ENCODE results near the gene MLST8.

Gene MLST8

DNA sequence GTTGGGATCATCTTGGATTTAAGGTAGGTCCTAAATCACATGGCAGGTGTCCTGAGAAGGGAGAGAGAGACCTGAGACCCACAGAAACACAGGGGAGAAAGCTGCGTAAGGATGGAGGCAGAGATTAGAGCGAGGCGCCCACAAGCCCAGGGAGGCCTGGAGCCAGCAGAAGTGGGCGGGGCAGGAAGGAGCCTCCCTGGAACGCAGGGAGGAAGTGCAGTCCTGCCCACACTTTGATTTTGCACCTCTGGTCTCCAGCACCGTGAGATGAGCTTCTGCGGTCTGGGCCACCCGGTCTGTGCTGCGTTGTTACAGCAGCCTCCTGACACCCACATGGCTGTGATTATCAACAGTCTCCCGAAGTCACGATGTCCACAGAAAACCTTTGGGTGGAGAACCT lies 37.3 kb downstream of the MLST8 start:
- POLR2A ChIA-PET: no interaction called here
- no peak for TF ChIP-seq L3MBTL2 (conservative IDR thresholded peaks at IDR 0.05)
- TF ChIP-seq ARNT (IDR thresholded peaks at IDR 0.05): no peak
- no peak for TF ChIP-seq HDGF (IDR thresholded peaks at IDR 0.05; ENCODE audit: borderline replicate concordance)
- no peak for TF ChIP-seq FOXA1 (IDR thresholded peaks at IDR 0.05)
- no peak for TF ChIP-seq BHLHE40 (IDR thresholded peaks at IDR 0.05; ENCODE audit: borderline replicate concordance)
- no peak for TF ChIP-seq ELF4 (IDR thresholded peaks at IDR 0.05)
- TF ChIP-seq, protein P1, sequence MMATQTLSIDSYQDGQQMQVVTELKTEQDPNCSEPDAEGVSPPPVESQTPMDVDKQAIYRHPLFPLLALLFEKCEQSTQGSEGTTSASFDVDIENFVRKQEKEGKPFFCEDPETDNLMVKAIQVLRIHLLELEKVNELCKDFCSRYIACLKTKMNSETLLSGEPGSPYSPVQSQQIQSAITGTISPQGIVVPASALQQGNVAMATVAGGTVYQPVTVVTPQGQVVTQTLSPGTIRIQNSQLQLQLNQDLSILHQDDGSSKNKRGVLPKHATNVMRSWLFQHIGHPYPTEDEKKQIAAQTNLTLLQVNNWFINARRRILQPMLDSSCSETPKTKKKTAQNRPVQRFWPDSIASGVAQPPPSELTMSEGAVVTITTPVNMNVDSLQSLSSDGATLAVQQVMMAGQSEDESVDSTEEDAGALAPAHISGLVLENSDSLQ (IDR thresholded peaks at IDR 0.05): no peak
- TF ChIP-seq SP1 (IDR thresholded peaks at IDR 0.05): no peak
- TF ChIP-seq ZNF384 (IDR thresholded peaks at IDR 0.05): no peak
- no peak for TF ChIP-seq NFRKB (IDR thresholded peaks at IDR 0.05)
- TF ChIP-seq CTBP1 (IDR thresholded peaks at IDR 0.05; ENCODE audit: borderline replicate concordance): no peak
- no peak for TF ChIP-seq FOXM1 (IDR thresholded peaks at IDR 0.05; ENCODE audit: borderline replicate concordance)
- TF ChIP-seq TARDBP (IDR thresholded peaks at IDR 0.05): no peak
- TF ChIP-seq LEF1 (IDR thresholded peaks at IDR 0.05; ENCODE audit: borderline replicate concordance): no peak
- TF ChIP-seq SUZ12 (IDR thresholded peaks at IDR 0.05): no peak
- no peak for TF ChIP-seq FOXK2 (IDR thresholded peaks at IDR 0.05)
- DNase-seq (ENCODE audit: extremely low spot score): no peak
- CTCF ChIA-PET: no interaction called here

DNA sequence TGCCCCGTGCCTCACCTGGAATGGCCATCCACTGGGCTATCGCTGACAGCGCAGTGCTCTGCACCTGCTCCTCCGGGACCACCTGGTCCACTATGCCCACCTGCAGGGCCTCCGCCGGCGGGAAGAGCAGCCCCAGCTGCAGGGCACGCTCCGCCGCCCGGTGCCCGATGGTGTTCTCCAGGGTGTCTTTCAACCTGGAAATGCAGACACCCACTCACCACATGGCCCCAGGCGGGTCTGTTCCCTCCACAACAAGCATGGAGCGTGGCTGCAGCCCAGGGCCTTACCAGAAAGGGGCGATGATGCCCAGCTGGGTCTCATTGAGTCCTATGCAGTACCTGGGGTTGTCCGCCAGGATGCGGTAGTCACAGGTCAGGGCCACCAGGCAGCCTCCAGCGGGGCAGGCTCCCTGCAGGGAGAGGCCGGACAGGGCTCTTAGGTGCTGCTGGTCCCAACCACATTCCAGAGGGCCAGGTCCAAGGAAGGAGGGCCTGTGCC lies 37.8 kb downstream of the MLST8 start:
- CTCF ChIA-PET: no interaction called here
- TF ChIP-seq, protein P1 (IDR thresholded peaks at IDR 0.05): no peak
- TF ChIP-seq SUZ12 (IDR thresholded peaks at IDR 0.05) (no peak), SP1 (IDR thresholded peaks at IDR 0.05) (no peak), ELF4 (IDR thresholded peaks at IDR 0.05) (no peak), NFRKB (IDR thresholded peaks at IDR 0.05) (no peak), FOXM1 (IDR thresholded peaks at IDR 0.05; ENCODE audit: borderline replicate concordance) (no peak), FOXK2 (IDR thresholded peaks at IDR 0.05) (no peak), L3MBTL2 (conservative IDR thresholded peaks at IDR 0.05) (no peak), LEF1 (IDR thresholded peaks at IDR 0.05; ENCODE audit: borderline replicate concordance) (no peak), BHLHE40 (IDR thresholded peaks at IDR 0.05; ENCODE audit: borderline replicate concordance) (no peak), ARNT (IDR thresholded peaks at IDR 0.05) (no peak), CTBP1 (IDR thresholded peaks at IDR 0.05; ENCODE audit: borderline replicate concordance) (no peak), ZNF384 (IDR thresholded peaks at IDR 0.05) (no peak), TARDBP (IDR thresholded peaks at IDR 0.05) (no peak), FOXA1 (IDR thresholded peaks at IDR 0.05) (no peak)
- POLR2A ChIA-PET: no interaction called here
- no peak for DNase-seq (ENCODE audit: extremely low spot score)

DNA sequence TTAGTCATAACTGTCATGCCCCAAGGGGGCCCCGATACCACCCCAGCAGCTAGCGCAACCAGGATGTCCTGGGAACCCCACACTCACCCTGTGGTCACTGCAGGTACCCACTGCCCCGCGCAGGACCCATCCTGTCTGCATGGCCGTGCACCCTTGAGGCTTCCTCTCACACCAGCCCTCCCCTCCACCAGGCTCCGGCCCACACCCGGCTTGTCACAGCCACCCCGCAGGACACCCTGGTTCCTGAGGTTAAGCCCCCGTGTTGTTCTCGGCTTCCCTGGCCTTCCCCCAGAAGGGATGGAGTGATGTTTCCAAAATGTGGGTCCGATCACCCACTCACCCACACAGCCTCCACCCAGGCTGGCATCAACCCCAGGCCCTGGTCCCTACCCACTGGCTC lies 38.5 kb downstream of the MLST8 start:
- POLR2A ChIA-PET: no interaction called here
- CTCF ChIA-PET: no interaction called here
- DNase-seq (ENCODE audit: extremely low spot score): no peak
- TF ChIP-seq, protein P1 (IDR thresholded peaks at IDR 0.05): no peak
- TF ChIP-seq FOXK2 (IDR thresholded peaks at IDR 0.05) (no peak), L3MBTL2 (conservative IDR thresholded peaks at IDR 0.05) (no peak), SP1 (IDR thresholded peaks at IDR 0.05) (no peak), BHLHE40 (IDR thresholded peaks at IDR 0.05; ENCODE audit: borderline replicate concordance) (no peak), ZNF384 (IDR thresholded peaks at IDR 0.05) (no peak), ARNT (IDR thresholded peaks at IDR 0.05) (no peak), HDGF (IDR thresholded peaks at IDR 0.05; ENCODE audit: borderline replicate concordance) (no peak), ELF4 (IDR thresholded peaks at IDR 0.05) (no peak), CTBP1 (IDR thresholded peaks at IDR 0.05; ENCODE audit: borderline replicate concordance) (no peak), SUZ12 (IDR thresholded peaks at IDR 0.05) (no peak), FOXM1 (IDR thresholded peaks at IDR 0.05; ENCODE audit: borderline replicate concordance) (no peak), FOXA1 (IDR thresholded peaks at IDR 0.05) (no peak), LEF1 (IDR thresholded peaks at IDR 0.05; ENCODE audit: borderline replicate concordance) (no peak)

DNA sequence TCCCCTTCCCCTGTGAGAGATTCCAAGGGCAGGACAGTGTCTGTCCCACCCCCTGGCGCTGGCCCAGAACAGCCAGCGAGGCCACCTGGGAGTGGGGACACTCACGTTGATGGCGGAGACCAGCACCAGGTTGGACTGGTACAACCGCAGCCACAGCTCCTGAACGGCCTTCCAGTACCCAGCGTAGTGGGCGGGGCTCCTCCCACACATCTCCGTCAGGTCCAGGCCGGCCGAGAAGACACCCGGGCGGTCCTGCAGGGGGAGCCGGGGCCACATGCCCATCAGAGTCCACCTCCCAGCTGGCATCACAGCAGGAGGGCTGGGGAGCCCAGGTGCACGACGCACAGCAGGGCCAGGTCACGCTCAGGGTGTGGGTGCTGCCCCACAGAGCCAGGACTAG lies 39.0 kb downstream of the MLST8 start:
- DNase-seq (ENCODE audit: extremely low spot score): no peak
- TF ChIP-seq TARDBP (IDR thresholded peaks at IDR 0.05) (no peak), ARNT (IDR thresholded peaks at IDR 0.05) (no peak), HDGF (IDR thresholded peaks at IDR 0.05; ENCODE audit: borderline replicate concordance) (no peak), LEF1 (IDR thresholded peaks at IDR 0.05; ENCODE audit: borderline replicate concordance) (no peak), L3MBTL2 (conservative IDR thresholded peaks at IDR 0.05) (no peak), FOXM1 (IDR thresholded peaks at IDR 0.05; ENCODE audit: borderline replicate concordance) (no peak), ZNF384 (IDR thresholded peaks at IDR 0.05) (no peak), ELF4 (IDR thresholded peaks at IDR 0.05) (no peak), SP1 (IDR thresholded peaks at IDR 0.05) (no peak), SUZ12 (IDR thresholded peaks at IDR 0.05) (no peak), NFRKB (IDR thresholded peaks at IDR 0.05) (no peak), FOXA1 (IDR thresholded peaks at IDR 0.05) (no peak), FOXK2 (IDR thresholded peaks at IDR 0.05) (no peak), CTBP1 (IDR thresholded peaks at IDR 0.05; ENCODE audit: borderline replicate concordance) (no peak), BHLHE40 (IDR thresholded peaks at IDR 0.05; ENCODE audit: borderline replicate concordance) (no peak)
- TF ChIP-seq, protein P1 (IDR thresholded peaks at IDR 0.05): no peak
- ChIA-PET CTCF (no interaction called here), POLR2A (no interaction called here)

DNA sequence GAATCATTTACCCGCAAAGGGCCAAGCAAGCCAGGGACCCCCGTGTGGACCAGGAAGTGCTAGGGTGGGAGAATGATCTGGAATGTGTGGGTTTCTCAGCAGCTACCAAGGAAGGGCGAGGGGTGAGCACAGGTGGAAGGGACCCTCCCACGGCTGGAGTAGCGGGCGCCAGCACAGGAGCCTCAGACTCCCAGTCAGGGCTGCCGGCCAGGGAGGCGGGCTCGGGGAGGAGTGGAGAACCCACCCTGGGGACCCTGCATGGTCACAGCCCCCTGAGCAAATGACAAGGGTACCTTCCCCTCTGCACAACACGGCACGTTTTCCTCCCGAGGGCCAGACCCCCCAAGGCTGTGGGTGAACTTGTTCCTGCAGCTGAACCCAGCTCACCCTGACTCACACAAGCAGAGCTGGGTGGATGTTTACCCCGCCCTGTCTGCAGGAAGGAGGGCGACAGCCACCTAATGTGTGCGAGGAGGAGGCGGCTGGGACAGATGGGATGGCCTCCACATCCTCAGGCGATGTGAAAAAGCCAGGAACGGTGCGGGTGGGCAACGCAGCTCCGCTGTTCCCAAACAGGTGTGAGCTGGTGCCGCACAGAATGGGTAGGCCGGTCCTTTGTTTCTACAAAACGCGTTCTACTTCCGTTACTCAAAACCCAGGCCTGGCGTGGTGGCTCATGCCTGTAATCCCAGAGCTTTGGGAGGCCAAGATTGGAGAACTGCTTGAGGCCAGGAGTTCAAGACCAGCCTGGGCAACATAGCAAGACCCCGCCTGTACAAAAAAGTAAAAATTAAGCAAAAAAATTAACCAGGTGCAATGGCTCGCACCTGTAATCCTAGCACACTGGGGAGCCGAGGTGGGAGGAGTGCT lies 39.9 kb downstream of the MLST8 start:
- ChIA-PET POLR2A (no interaction called here), CTCF (no interaction called here)
- DNase-seq (ENCODE audit: extremely low spot score): no peak
- TF ChIP-seq, protein P1 (IDR thresholded peaks at IDR 0.05): no peak
- TF ChIP-seq CTBP1 (IDR thresholded peaks at IDR 0.05; ENCODE audit: borderline replicate concordance): no peak
- no peak for TF ChIP-seq FOXA1 (IDR thresholded peaks at IDR 0.05)
- no peak for TF ChIP-seq FOXM1 (IDR thresholded peaks at IDR 0.05; ENCODE audit: borderline replicate concordance)
- no peak for TF ChIP-seq SUZ12 (IDR thresholded peaks at IDR 0.05)
- TF ChIP-seq LEF1 (IDR thresholded peaks at IDR 0.05; ENCODE audit: borderline replicate concordance): no peak
- no peak for TF ChIP-seq FOXK2 (IDR thresholded peaks at IDR 0.05)
- TF ChIP-seq TARDBP (IDR thresholded peaks at IDR 0.05): no peak
- TF ChIP-seq SP1 (IDR thresholded peaks at IDR 0.05): no peak
- no peak for TF ChIP-seq HDGF (IDR thresholded peaks at IDR 0.05; ENCODE audit: borderline replicate concordance)
- TF ChIP-seq ZNF384 (IDR thresholded peaks at IDR 0.05): no peak
